GM11168 (cell line): ENCODE data around the gene REXO5.
"Not testable (repeated sequence)": the region's sequence is repeated elsewhere in the genome, so short reads cannot be mapped to it uniquely, and the experiment has no call there.

Experiments used
- in situ Hi-C: fragments of 300-500 bp; cut with MboI; formaldehyde crosslinking; loops from one replicate; pipeline ENCODE4 v1.12.0; 2022; ENCODE audit warnings: low sequenced_read_pairs; ENCODE audit not compliant: unreplicated experiment

Gene REXO5

GRCh38 chr16:20846030-20846429 lies 39.7 kb downstream of the REXO5 start:
- in situ Hi-C loops = no loop called here

DNA sequence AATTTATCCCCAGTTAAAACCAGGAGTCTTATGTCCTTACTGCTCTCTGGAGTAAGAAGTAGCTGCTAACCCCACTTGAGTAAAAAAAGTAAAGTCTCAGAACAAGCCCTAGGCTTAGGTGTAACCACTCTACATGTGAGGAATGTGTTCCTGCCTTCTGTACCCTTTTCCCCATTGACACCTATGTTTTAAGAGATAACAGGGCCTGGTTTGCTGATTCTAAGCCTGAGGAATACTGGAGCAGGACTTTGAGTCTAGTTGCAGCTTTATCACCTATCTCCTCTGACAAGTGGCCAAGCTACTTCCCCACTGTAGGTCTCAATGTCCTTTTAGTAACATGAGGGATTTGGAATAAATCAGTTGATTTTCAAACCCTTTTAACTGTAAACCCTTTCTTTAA lies 40.2 kb downstream of the REXO5 start:
- in situ Hi-C loops = no loop called here

GRCh38 chr16:20847550-20847949 lies 41.2 kb downstream of the REXO5 start:
- in situ Hi-C loops = no loop called here

DNA sequence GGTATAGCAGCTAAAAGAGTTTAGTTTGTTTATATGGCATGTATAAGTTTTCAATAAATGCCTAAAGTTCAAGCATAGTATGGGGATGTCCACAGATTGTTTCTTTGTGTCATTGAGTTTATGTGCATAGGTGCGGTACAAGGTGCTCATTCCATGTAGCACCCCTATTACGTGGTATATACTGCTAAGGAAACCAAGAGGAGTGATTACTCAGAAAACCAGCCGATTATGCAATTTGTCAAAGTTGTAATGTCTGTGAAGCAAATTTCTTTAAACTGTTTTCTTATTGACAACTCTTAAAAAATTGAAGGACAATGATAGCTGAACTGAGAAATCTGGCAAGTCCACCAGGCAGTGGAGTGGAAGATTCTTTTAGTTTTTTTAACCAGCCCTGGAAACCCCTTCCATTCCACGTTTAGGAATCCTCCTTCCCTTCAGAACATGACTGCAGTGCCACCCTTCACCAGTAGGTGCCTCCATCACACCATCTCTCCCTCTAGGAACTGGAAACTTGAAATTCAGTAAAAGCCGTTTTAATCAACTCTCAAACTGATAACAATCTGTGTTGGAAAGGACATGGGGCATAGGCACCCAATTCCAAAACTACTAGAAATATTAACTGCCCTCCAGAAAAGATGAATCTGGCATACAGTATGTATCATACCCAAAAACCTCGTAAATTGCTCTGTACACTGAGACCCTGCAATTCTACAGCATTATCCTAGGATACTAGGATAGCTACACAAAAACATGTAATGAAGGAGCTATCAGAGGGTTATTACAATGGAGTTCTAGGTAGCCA lies 43.5 kb downstream of the REXO5 start:
- in situ Hi-C loops = loop anchor here (5.0 kb wide), 1 partner anchor 233 kb away; no protein-coding TSS in a partner anchor

GRCh38 chr16:20850981-20851380 lies 44.7 kb downstream of the REXO5 start:
- in situ Hi-C loops = loop anchor here (5.0 kb wide), 1 partner anchor 231 kb away; no protein-coding TSS in a partner anchor

GRCh38 chr16:20851601-20852000 lies 45.3 kb downstream of the REXO5 start:
- in situ Hi-C loops = loop anchor here (5.0 kb wide), 1 partner anchor 231 kb away; no protein-coding TSS in a partner anchor

GRCh38 chr16:20853143-20853542 lies 46.8 kb downstream of the REXO5 start:
- in situ Hi-C loops = loop anchor here (5.0 kb wide), 1 partner anchor 229 kb away; no protein-coding TSS in a partner anchor

DNA sequence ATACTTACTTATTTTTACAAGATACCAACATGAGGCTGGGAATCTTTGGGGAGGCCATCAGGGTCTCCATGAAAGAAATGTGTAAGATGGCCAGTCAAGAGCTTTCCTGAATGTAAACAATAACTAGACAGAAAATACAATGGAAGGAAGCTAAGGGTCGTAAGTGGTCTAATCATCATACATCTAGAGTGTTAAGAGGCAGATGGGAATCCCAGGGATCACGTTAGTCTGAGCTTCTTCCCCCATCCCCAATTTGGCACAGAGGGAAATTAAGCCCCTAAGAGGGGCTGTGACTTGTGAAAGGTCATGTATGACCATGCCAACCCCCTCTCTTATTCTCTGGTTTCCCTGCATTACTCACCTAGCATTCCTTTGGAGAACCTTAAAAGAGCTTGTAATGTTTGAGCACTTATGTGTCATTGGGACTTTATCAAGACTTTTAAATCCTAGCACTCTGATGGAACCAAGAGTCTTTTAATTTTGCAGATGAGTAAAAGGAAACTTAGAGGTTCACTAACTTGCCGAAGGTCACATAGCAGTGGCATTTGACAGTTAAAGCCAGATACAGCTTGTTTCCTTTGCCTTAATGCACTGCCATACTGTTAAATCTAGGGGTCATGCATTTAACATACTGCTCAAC lies 47.8 kb downstream of the REXO5 start:
- in situ Hi-C loops = loop anchor here (5.0 kb wide), 1 partner anchor 228 kb away; no protein-coding TSS in a partner anchor

GRCh38 chr16:20854963-20855362 lies 48.6 kb downstream of the REXO5 start:
- in situ Hi-C loops = loop anchor here (5.0 kb wide), 1 partner anchor 227 kb away; no protein-coding TSS in a partner anchor

DNA sequence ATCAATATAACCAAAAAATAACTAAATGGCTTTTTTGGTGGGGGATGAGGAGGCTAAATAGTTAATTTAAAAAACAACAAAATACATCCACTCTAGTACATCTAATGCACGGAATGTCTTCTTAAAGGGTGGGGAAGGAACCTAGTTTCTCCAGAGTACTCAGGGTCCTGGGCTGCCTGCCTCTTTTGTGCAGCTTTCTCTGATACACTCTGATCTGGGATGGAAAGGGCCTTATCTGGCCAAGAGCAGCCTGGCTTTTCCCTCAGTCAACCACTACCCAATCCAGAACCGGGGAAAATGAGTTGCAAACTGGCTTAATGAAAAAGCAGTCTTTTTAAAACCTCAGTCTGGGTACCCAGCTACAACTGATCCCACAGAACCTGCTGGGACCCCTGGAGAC lies 51.0 kb downstream of the REXO5 start:
- in situ Hi-C loops = no loop called here

DNA sequence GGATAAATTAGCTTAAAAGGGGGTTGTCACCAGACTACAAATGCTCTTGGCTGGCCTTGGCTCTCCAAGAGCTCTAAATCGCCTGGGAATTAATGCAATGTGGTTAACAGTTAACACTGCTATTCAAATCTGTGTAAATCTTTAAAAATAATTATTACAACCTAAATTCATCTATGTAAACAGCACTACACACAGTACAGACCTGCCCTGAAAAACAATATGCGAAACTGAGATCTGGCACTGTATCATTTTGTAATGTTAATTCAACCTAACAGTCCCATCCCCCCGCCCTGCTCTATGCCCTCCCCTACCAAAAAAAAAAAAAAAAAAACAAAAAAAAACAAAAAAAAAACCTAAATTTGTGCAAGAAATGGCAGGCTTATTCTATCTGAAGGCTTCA lies 52.9 kb downstream of the REXO5 start:
- in situ Hi-C loops = no loop called here

- in situ Hi-C loops = no loop called here
Observed at GRCh38 chr16:20859699-20860098, 53.4 kb downstream of the REXO5 start.

GRCh38 chr16:20860361-20860760 lies 54.0 kb downstream of the REXO5 start:
- in situ Hi-C loops = no loop called here

GRCh38 chr16:20860995-20861394 lies 54.7 kb downstream of the REXO5 start:
- in situ Hi-C loops = not testable (repeated sequence)

- in situ Hi-C loops = no loop called here
Observed at GRCh38 chr16:20862162-20862960, 56.0 kb downstream of the REXO5 start.

DNA sequence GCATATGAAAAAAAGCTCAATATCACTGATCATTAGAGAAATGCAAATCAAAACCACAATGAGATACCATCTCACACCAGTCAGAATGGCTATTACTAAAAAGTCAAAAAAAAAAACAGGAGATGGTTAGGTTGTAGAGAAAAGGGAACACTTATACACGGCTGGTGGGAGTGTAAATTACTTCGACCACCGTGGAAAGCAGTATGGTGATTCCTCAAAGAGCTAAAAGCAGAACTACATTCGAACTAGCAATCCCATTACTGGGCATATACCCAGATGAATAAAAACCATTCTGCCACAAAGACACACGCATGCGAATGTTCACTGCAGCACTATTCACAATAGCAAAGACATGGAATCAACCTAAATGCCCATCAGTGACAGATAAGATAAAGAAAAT lies 58.0 kb downstream of the REXO5 start:
- in situ Hi-C loops = not testable (repeated sequence)

GRCh38 chr16:20865420-20866131 lies 59.2 kb downstream of the REXO5 start:
- in situ Hi-C loops = no loop called here

- in situ Hi-C loops = no loop called here
Observed at GRCh38 chr16:20866145-20866772, 59.9 kb downstream of the REXO5 start.

DNA sequence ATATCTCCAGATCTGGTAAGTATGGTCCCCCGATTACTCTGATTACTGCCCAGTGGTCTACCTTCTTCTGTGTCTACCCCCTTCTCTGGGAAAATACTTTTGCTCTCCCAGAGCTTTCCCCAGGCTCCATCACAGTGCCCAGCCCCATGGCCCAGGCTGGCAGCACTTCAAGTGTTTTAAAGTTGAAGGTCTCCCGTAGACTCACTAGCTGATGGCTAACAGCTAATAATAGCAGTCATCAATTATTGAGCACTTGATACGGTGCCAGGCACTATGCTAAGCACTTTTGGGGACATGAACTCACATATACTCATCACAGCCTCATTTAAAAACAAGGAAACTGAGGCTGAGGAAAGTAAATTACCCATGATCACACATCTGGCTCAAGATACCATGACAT lies 60.5 kb downstream of the REXO5 start:
- in situ Hi-C loops = no loop called here

GRCh38 chr16:20867585-20867984 lies 61.3 kb downstream of the REXO5 start:
- in situ Hi-C loops = no loop called here
